HepG2 (cell line): ENCODE measurements around the gene EZH1. TPM values are rescaled to one million over a fixed set of nuclear protein-coding genes. Genes with fewer than 3 reads are reported as not detected.

ENCODE experiments used
- ARHGAP35 ChIP-seq: sonication (generic); formaldehyde crosslinking; IDR thresholded peaks from 2 replicates; pipeline ENCODE4 v1.9.0; 2022; ENCODE audit warnings: mild to moderate bottlenecking, inconsistent platforms, moderate library complexity, missing genetic modification reagents, borderline replicate concordance
- DPF2 ChIP-seq: sonication (generic); formaldehyde crosslinking; IDR thresholded peaks from 2 replicates; pipeline ENCODE4 v1.4.0; 2020; ENCODE audit warnings: mild to moderate bottlenecking, low read depth, missing genetic modification reagents, borderline replicate concordance
- FOXM1 ChIP-seq: sonication (generic); formaldehyde crosslinking; IDR thresholded peaks from 2 replicates; pipeline ENCODE4 v1.5.0; 2020; ENCODE audit warnings: missing genetic modification reagents
- MED8 ChIP-seq: sonication (generic); formaldehyde crosslinking; IDR thresholded peaks from 2 replicates; pipeline ENCODE4 v1.8.1; 2023; ENCODE audit warnings: mild to moderate bottlenecking, missing genetic modification reagents; ENCODE audit not compliant: insufficient replicate concordance
- PITX1 ChIP-seq: sonication (generic); formaldehyde crosslinking; IDR thresholded peaks from 2 replicates; pipeline ENCODE4 v1.5.1; 2020; ENCODE audit warnings: mild to moderate bottlenecking, missing genetic modification reagents
- SP2 ChIP-seq: sonication (generic); formaldehyde crosslinking; IDR thresholded peaks from 2 replicates; pipeline ENCODE4 v1.5.1; 2020; ENCODE audit warnings: mild to moderate bottlenecking, missing genetic modification reagents
- TBX3 ChIP-seq: fragments of 450-650 bp; IDR thresholded peaks from 2 replicates; pipeline ENCODE4 v1.6.1; 2017; ENCODE audit warnings: antibody characterized with exemption, mild to moderate bottlenecking, inconsistent platforms, borderline replicate concordance
- TCF7 ChIP-seq: sonication (generic); IDR thresholded peaks from 2 replicates; pipeline ENCODE4 v1.6.1; 2016; ENCODE audit warnings: antibody characterized with exemption, low read depth
- ZNF138 ChIP-seq: sonication (generic); formaldehyde crosslinking; IDR thresholded peaks from 2 replicates; pipeline ENCODE4 v1.5.0; 2020; ENCODE audit warnings: mild to moderate bottlenecking, low read depth, missing genetic modification reagents
- ZNF343 ChIP-seq: sonication (generic); formaldehyde crosslinking; IDR thresholded peaks from 2 replicates; pipeline ENCODE4 v1.4.0; 2020; ENCODE audit warnings: mild to moderate bottlenecking, missing genetic modification reagents
- ZNF430 ChIP-seq: sonication (generic); formaldehyde crosslinking; IDR thresholded peaks from 2 replicates; pipeline ENCODE4 v1.9.0; 2021; ENCODE audit warnings: mild to moderate bottlenecking, missing genetic modification reagents
- ZNF674 ChIP-seq: sonication (generic); formaldehyde crosslinking; IDR thresholded peaks from 2 replicates; pipeline ENCODE4 v1.5.0; 2020; ENCODE audit warnings: low read depth, mild to moderate bottlenecking, missing genetic modification reagents
- ZNF709 ChIP-seq: sonication (generic); formaldehyde crosslinking; IDR thresholded peaks from 2 replicates; pipeline ENCODE4 v1.5.0; 2020; ENCODE audit warnings: mild to moderate bottlenecking, missing genetic modification reagents
- polyA plus RNA-seq, 8 experiments: library from polyadenylated mRNA; depleted of rRNA in 3 of 8; stranded (reverse) in 7 of 8; unstranded in 1 of 8; fragments of >200 nt; fragmentation: Illumina TruSeq in 4 of 8; extraction: Trizol in 4 of 8; gene quantifications; 2 replicates each; pipeline versions ENCODE4 v1.2.1 to v1.2.3, GENCODE V29; 2011 to 2016; ENCODE audit warnings: low read depth in 4 of 8, missing spikeins in 1 of 8, mixed read lengths in 1 of 8; ENCODE audit not compliant: insufficient read depth in 1 of 8
- total RNA-seq, 5 experiments: library from RNA; depleted of rRNA; stranded (reverse); fragments of >200 nt; fragmentation: Illumina TruSeq; extraction: Trizol; gene quantifications; 2 replicates each; pipeline ENCODE4 v1.2.3, GENCODE V29; 2016; ENCODE audit warnings: low read depth in 1 of 5
- TF ChIP-seq, protein P1 (sequence below): sonication (generic); formaldehyde crosslinking; IDR thresholded peaks from 2 replicates; pipeline ENCODE4 v1.4.0; 2020; ENCODE audit warnings: mild to moderate bottlenecking, missing genetic modification reagents

EZH1 gene
- total and polyA plus RNA-seq, 2 of the 13 experiments (the other 11 are each of a cell fraction or from before 2014, with no cell fraction given) = 11.6 to 24.0 TPM

DNA sequence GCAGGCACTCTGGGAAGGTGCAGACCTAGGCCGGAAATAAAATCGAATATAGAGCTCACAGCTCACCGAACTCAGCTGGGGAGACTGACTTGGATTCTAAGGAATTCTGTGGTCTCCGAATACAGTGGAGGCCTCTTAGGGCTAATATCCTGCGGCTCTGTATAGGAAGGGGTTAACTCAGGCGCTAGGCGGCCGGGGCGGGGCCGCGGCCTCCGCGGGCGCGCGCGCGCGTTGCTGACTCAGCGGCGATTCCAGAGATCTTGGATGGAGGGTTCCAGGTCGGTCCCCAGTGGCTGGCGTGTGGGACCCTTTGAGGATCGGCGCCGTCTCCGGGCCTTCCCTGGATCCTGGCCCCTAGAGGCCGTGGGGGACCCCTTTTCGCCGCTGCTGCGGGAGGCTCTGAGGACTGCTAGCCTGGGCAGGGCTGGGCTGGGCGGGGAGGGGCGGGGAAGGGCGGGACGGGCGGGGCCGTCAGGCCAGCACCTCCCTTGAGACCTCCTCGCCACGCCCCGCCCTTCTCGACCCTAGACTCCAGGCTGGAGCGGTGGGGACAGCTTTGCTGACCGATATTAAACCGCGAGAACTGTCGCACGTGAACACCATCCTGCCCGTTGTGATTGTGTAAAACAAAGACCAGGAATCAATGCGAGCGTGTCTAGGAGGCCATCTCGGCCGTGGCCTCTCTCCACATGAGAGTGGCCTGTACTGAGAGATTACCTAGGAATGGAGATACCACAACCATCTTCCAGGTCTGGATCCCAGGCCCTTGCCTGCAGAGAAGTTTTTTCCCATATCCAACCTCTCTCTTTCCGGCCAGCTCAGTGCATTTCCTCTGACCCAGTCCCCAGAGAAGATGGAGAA is 66.7 kb downstream of the EZH1 start (continued):
- no peak for TF ChIP-seq SP2 (CRISPR knock-in tag)
- TF ChIP-seq ZNF674 (CRISPR knock-in tag) = no peak
- TF ChIP-seq ZNF343 (CRISPR knock-in tag) = 0 out of 2 replicates have a peak, but pooled peaks have one; percentile 42
- TF ChIP-seq ZNF430 = peak; percentile 74
- TF ChIP-seq FOXM1 = no peak
- no peak for TF ChIP-seq TBX3
- TF ChIP-seq MED8 = no peak
- peak; percentile 76; the same call in 1 of the 2 replicates for TF ChIP-seq PITX1
- TF ChIP-seq TCF7 = no peak; the same call in 1 of the 2 replicates
- TF ChIP-seq ARHGAP35 (CRISPR knock-in tag) = no peak
- TF ChIP-seq, protein P1, sequence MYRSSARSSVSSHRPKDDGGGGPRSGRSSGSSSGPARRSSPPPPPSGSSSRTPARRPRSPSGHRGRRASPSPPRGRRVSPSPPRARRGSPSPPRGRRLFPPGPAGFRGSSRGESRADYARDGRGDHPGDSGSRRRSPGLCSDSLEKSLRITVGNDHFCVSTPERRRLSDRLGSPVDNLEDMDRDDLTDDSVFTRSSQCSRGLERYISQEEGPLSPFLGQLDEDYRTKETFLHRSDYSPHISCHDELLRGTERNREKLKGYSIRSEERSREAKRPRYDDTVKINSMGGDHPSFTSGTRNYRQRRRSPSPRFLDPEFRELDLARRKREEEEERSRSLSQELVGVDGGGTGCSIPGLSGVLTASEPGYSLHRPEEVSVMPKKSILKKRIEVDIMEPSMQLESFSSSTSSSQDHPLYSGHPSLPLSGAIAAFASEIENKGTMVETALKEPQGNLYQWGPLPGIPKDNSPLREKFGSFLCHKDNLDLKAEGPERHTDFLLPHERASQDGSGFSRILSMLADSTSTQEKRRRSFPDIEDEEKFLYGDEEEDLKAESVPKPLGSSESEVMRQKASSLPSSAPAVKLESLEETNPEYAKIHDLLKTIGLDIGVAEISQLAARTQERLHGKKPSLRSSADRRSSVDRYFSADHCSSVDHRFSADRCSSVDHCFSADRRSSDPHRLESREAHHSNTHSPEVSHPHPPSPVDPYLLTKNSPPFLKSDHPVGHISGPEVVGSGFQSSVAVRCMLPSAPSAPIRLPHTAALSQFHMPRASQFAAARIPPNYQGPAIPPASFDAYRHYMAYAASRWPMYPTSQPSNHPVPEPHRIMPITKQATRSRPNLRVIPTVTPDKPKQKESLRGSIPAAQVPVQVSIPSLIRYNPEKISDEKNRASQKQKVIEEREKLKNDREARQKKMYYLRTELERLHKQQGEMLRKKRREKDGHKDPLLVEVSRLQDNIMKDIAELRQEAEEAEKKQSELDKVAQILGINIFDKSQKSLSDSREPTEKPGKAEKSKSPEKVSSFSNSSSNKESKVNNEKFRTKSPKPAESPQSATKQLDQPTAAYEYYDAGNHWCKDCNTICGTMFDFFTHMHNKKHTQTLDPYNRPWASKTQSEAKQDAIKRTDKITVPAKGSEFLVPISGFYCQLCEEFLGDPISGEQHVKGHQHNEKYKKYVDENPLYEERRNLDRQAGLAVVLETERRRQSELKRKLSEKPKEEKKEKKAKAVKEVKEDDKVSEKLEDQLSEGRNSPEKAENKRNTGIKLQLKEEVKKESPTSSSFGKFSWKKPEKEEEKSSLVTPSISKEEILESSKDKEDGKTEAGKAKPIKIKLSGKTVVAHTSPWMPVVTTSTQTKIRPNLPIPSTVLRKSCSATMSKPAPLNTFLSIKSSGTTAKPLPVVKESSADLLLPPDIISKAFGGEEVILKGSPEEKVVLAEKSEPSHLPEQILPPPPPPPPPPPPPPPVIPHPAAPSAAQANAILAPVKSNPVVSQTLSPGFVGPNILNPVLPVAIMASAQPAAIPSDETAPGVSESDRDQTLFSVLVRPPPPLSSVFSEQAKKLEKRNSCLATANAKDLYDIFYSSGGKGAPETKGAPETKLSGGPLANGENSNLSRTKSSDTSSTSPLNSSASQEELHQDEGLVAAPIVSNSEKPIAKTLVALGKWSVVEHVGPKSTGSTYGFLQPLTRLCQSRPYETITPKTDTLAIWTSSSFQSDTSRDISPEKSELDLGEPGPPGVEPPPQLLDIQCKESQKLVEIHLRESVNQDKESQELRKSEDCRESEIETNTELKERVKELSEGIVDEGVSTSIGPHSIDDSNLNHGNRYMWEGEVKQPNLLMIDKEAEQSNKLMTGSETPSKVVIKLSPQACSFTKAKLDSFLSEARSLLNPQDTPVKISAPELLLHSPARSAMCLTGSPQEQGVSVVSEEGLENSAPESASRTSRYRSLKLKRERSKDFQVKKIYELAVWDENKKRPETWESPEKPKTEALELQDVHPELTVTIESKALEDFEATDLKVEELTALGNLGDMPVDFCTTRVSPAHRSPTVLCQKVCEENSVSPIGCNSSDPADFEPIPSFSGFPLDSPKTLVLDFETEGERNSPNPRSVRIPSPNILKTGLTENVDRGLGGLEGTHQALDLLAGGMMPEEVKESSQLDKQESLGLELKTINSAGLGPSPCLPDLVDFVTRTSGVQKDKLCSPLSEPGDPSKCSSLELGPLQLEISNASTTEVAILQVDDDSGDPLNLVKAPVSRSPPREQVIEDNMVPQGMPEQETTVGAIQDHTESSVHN (CRISPR knock-in tag) = no peak
- peak; percentile 45; the same call in 1 of the 2 replicates for TF ChIP-seq DPF2
- no peak for TF ChIP-seq ZNF138
- TF ChIP-seq ZNF709 (CRISPR knock-in tag) = no peak; the same call in 1 of the 2 replicates
